Coronary artery (tissue), 2 donors: Measurements from ENCODE around the gene SRD5A1.

Source experiments
- DNase-seq: peaks from one replicate; pipeline ENCODE4 v3.0.0-alpha.2; 2017; ENCODE audit warnings: low spot score
- H3K27ac ChIP-seq, 2 donors: fragments of 200-600 bp; sonication (generic); one replicate each; pipeline ENCODE4 v1.5.1; 2016 to 2019
- H3K4me3 ChIP-seq: fragments of 200-600 bp; sonication (generic); 2 replicates; pipeline ENCODE4 v1.5.1; 2016; ENCODE audit warnings: mild to moderate bottlenecking, moderate library complexity
- TF ChIP-seq, protein P1 (sequence below): fragments of 200-600 bp; sonication (generic); IDR thresholded peaks from one replicate; pipeline ENCODE4 v1.5.1; 2019; ENCODE audit warnings: antibody characterized with exemption

SRD5A1 gene, protein sequence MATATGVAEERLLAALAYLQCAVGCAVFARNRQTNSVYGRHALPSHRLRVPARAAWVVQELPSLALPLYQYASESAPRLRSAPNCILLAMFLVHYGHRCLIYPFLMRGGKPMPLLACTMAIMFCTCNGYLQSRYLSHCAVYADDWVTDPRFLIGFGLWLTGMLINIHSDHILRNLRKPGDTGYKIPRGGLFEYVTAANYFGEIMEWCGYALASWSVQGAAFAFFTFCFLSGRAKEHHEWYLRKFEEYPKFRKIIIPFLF

DNA sequence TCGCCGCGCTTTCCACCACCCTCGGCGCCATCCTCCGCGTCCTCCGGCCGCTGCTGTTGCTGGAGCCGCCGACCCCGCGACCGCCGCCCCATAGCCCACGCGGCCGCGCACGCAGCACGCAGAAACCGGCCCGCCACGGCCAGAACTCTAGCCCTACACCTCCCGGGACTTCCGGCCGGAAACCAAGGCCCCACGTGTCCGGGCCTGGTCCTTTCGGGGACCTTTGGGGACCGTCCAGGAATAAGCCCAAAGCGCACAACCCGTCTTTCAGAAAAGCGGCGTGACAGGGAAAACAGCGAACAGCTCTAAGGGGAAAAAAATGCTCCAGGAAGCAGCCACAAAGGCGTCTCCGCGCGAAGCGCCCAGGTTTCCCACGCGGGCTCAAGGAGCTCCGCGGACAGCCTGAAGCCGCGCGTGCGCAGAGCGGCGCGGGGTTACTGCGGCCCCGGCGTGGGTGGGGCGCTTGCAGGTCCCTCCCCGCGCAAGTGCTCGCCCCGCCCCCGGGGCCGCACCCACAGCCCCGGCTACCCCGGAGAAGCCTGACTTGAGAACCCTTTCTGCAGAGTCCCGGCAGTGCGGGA lies at the start of gene SRD5A1, which contains the start of gene NSUN2:
Gene SRD5A1, plus strand, starts transcription at position 553 of the 581 bp plus-strand sequence. CDS start 137 bp downstream, outside the sequence.
Gene NSUN2, minus strand, starts transcription at position 157 of the 581 bp plus-strand sequence. Its CDS starts 65 bp downstream, at position 92.
- peak within 1 kb of the TSS; percentile 99 for H3K4me3 ChIP-seq
- TF ChIP-seq, protein P1, sequence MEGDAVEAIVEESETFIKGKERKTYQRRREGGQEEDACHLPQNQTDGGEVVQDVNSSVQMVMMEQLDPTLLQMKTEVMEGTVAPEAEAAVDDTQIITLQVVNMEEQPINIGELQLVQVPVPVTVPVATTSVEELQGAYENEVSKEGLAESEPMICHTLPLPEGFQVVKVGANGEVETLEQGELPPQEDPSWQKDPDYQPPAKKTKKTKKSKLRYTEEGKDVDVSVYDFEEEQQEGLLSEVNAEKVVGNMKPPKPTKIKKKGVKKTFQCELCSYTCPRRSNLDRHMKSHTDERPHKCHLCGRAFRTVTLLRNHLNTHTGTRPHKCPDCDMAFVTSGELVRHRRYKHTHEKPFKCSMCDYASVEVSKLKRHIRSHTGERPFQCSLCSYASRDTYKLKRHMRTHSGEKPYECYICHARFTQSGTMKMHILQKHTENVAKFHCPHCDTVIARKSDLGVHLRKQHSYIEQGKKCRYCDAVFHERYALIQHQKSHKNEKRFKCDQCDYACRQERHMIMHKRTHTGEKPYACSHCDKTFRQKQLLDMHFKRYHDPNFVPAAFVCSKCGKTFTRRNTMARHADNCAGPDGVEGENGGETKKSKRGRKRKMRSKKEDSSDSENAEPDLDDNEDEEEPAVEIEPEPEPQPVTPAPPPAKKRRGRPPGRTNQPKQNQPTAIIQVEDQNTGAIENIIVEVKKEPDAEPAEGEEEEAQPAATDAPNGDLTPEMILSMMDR = no peak
- DNase-seq = peak; percentile 96
- H3K27ac ChIP-seq = peak within 1 kb of the TSS; percentile 81 to 92

DNA sequence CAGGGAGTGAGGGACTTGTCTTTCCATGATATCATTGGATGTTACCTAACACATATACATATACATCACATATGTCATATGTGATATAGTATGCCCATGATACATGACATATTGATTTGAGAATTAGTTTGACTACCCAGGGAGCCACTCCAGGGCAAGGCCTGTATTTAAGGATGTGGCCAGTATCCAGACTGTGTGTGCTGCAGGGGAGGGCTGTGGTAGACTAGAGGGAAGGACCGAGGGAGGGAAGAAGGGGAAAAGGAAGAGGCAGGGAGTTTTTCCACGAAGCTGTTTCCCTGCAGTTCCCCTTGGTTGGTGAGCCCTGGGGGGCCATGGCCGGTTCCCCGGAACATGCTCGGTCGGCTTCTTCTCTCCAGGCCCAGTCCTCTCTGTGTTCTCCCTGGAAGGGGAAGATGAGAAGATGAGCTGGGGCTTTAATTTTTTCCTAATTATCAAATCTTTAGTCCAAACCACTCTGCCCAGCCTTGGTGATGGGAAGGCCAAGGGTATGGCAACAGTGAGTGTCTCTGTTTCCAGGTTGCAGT lies 49.1 kb upstream of the SRD5A1 start:
- peak; percentile 21 for DNase-seq
- Histone ChIP-seq H3K27ac (no peak overlapping the region), H3K4me3 (no peak overlapping the region)
- TF ChIP-seq, protein P1 = no peak

DNA sequence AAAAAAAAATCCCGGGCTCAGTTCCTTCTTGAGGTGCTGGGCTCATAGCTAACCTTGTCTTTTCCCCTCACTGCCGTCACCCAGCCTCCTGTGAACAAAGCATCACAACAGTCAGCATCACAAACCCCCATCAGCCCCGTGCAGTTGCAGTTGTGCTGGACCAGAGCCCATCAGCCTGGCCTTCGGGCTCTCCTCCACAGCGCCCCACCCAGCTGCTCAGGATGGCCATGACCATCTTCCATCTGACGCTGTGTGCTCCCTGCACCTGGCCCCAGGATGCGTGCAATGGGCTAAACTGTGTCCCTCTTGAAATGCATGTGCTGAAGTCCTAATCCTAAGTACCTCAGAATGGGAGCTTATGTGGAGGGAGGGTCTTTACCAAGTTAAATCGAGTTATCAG lies 48.5 kb upstream of the SRD5A1 start:
- no peak overlapping the region for H3K27ac ChIP-seq

DNA sequence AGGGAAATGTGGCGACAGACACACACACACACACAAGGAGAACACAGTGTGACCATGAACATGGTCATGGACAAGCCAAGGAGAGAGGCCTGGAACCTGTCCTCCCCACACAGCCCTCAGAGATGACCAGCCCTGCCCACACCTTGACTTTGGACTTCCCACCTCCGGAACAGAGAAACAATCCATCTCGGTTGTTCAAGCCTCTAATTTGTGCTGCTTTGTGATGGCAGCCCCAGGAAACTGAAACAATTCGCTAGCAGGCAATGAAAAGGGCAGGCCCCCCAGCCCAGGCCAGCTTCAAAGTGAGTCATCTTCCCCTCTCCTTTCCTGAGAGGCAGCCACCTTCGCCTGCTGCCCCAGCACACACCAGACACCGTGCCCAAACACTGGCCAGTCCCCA lies 48.1 kb upstream of the SRD5A1 start:
- Histone ChIP-seq H3K4me3 (no peak overlapping the region), H3K27ac (no peak overlapping the region)
- TF ChIP-seq, protein P1 = no peak
- DNase-seq = peak; percentile 29

More for the DNA sequence above, 48.5 kb upstream of the SRD5A1 start:
- no peak overlapping the region for H3K4me3 ChIP-seq
- DNase-seq = no peak
- TF ChIP-seq, protein P1 = no peak

DNA sequence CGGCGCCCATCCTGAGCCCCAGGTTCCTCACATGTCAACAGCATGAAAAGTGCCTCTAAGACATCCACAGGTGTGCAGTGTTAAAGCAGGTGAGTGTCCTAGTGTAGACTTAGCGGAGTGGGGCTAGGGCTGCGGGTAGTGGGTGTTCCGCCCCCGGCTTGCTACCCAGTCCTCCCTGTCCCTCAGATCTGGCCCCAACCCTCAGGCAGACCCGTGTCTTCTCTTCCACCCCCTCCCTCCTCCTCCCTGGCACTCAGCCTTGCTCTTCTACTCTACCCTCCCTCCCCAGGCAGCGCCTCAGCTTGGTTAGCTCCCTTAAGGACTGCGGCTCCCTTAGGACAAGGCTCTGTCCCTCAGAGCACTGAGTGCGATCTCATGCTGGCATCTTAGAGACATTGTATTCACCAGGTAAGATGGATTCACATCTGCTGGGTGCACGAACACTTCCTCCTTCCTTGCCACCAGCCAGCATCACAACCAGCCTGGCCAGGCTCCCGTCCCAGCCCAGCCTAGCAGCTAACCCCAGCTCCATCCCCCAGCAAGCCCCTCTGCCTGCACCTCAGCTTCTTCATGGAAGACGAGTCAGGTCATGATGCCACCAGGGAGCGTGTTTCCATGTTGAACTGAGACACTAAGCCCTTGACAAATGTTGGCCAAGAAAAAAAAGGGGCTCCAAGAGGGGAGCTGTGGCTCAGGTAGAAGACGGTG lies 47.1 kb upstream of the SRD5A1 start:
- H3K4me3 ChIP-seq = no peak overlapping the region
- DNase-seq = no peak
- no peak overlapping the region for H3K27ac ChIP-seq
- TF ChIP-seq, protein P1 = no peak

DNA sequence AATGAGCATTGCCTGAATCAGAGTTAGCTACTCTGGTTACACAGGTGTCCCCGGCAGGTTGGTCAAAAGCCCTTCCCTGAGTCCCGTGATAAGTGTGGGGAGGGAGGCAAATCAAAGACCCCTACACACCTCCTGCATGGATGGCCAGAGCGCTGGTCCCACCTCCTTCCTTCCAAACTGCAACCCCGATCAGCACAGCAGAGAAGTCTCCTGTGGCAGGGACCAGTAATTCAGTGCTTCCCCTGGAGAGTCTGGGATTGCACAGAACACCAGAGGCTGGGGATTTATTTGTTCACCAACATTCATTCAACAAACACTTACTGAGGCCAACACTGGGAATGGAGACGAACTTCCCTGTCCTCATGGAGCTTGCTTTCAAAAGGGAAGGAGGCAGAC lies 46.6 kb upstream of the SRD5A1 start:
- no peak for DNase-seq
- TF ChIP-seq, protein P1 = no peak
- Histone ChIP-seq H3K4me3 (no peak overlapping the region), H3K27ac (no peak overlapping the region)
